LNCaP clone FGC (cell line): Measurements from ENCODE around the gene KIF7.
A peak's percentile ranks its signal among the peaks of the same experiment; 100 is the strongest.

Source experiments
- DNase-seq: peaks from one replicate; pipeline ENCODE4 v3.0.0-alpha.2; 2011; ENCODE audit warnings: low read depth
- H3K4me3 ChIP-seq: 2 replicates; pipeline ENCODE4 v1.5.1; 2011; ENCODE audit warnings: mild to moderate bottlenecking, low read depth, low read length, control low read depth
- CTCF ChIP-seq: IDR thresholded peaks from 2 replicates; pipeline ENCODE4 v1.5.1; 2012; ENCODE audit warnings: mild to moderate bottlenecking; ENCODE audit not compliant: control insufficient read depth, insufficient read depth; ENCODE audit errors: extremely low read depth

KIF7 gene

GRCh38 chr15:89686522-89686921 is 31.3 kb upstream of the KIF7 start:
- DNase-seq = no peak
- TF ChIP-seq CTCF = no peak
- no peak overlapping the region for H3K4me3 ChIP-seq

- TF ChIP-seq CTCF = no peak
Observed at GRCh38 chr15:89685995-89686394, 30.7 kb upstream of the KIF7 start.

GRCh38 chr15:89681146-89681545 is 25.9 kb upstream of the KIF7 start:
- no peak for TF ChIP-seq CTCF
- H3K4me3 ChIP-seq = no peak overlapping the region
- no peak for DNase-seq

More at GRCh38 chr15:89685995-89686394, 30.7 kb upstream of the KIF7 start:
- H3K4me3 ChIP-seq = no peak overlapping the region
- DNase-seq = no peak

- peak overlapping the region; percentile 13 for H3K4me3 ChIP-seq
- peak; percentile 95 for DNase-seq
- TF ChIP-seq CTCF = no peak
Observed at GRCh38 chr15:89680282-89680873, 25.1 kb upstream of the KIF7 start.

- TF ChIP-seq CTCF = no peak
- DNase-seq = no peak
- no peak within 1 kb of the TSS for H3K4me3 ChIP-seq
Observed at GRCh38 chr15:89679212-89679611, 23.9 kb upstream of the KIF7 start, which contains the start of gene PLIN1. Gene PLIN1, minus strand, starts transcription at chr15:89679367. Its CDS starts 1,878 bp downstream, at chr15:89677489.

GRCh38 chr15:89677381-89677780 is 22.1 kb upstream of the KIF7 start:
- no peak overlapping the region for H3K4me3 ChIP-seq
- no peak for DNase-seq
- no peak for TF ChIP-seq CTCF

- no peak overlapping the region for H3K4me3 ChIP-seq
- TF ChIP-seq CTCF = no peak
- no peak for DNase-seq
Observed at GRCh38 chr15:89675606-89676005, 20.3 kb upstream of the KIF7 start.
